ENCODE measurements around the gene PCDHB1. TPM values are rescaled to one million over a fixed set of nuclear protein-coding genes. Genes with fewer than 3 reads are reported as not detected.

Gene PCDHB1
- total RNA-seq (2021) = 0.09 to 0.13 TPM (median 0.11 TPM) in 3 replicates
- Bru-seq, nascent RNA = percentile 36 among the genes with signal in this experiment
- long read RNA-seq, experiment 1 = 0 reads
- long read RNA-seq, experiment 2 = 0 reads
- long read RNA-seq, experiment 3 = 0 reads

GRCh38 chr5:141050622-141051520 is at the start of gene PCDHB1:
TSS of gene PCDHB1 (plus strand) at chr5:141051374. CDS start at chr5:141051471, 97 bp downstream.
- POLR2A ChIA-PET = interaction anchor here (1.0 kb wide), 1 partner anchor 51 kb away, joined by 3 read pairs; no protein-coding TSS in a partner anchor
- DNase-seq (ENCODE audit: low spot score) = peak; percentile 26
- Mint-ChIP-seq H3K4me1 (peaks cover 13% of the 10 kb centered on the region), H3K27ac (peak within 1 kb of the TSS; percentile 73), H3K27me3 (ENCODE audit: low read depth) (peaks cover 45% of the 10 kb centered on the region), H3K9me3 (peaks cover 7% of the 10 kb centered on the region), H3K4me3 (peak within 1 kb of the TSS; percentile 82), H3K36me3 (no peaks in the 10 kb centered on the region)
- CTCF ChIA-PET = interaction anchor here (0.5 to 3.4 kb wide), 22 partner anchors 10 to 516 kb away, joined by 3 to 39 read pairs (median 6); partner anchors contain the start of genes PCDHA1, PCDHA10, PCDHA11 and PCDHA12
- TF ChIP-seq USF1 (CRISPR knock-in tag; IDR thresholded peaks at IDR 0.05) (0 out of 2 replicates have a peak, but pooled peaks have one; percentile 2), ETV6 (CRISPR knock-in tag; IDR thresholded peaks at IDR 0.05) (0 out of 2 replicates have a peak, but pooled peaks have one; percentile 21), HMGA2 (CRISPR knock-in tag; IDR thresholded peaks at IDR 0.05) (no peak), AFF4 (CRISPR knock-in tag; IDR thresholded peaks at IDR 0.05; ENCODE audit: borderline replicate concordance) (0 out of 2 replicates have a peak, but pooled peaks have one; percentile 36)
- peak; percentile 80 for ATAC-seq

- ChIA-PET CTCF (interaction anchor here (0.7 to 7.3 kb wide), 10 partner anchors 12 to 215 kb away, joined by 3 to 86 read pairs (median 6); partner anchors contain the start of genes PCDHA1, PCDHA10, PCDHAC1 and PCDHAC2), POLR2A (interaction anchor here (0.9 to 3.9 kb wide), 8 partner anchors 9 to 75 kb away, joined by 3 to 30 read pairs (median 4); partner anchors contain the start of genes PCDHAC1 and PCDHAC2)
- TF ChIP-seq TEAD1 (CRISPR knock-in tag; IDR thresholded peaks at IDR 0.05) = no peak
- 0 out of 2 replicates have a peak, but pooled peaks have one; percentile 10 for TF ChIP-seq USF1 (CRISPR knock-in tag; IDR thresholded peaks at IDR 0.05)
- Mint-ChIP-seq H3K36me3 (peaks cover 5% of the 10 kb centered on the region; the same call in 1 of the 2 replicates), H3K27me3 (ENCODE audit: low read depth) (no peaks in the 10 kb centered on the region), H3K9me3 (no peaks in the 10 kb centered on the region), H3K4me1 (peaks cover 65% of the 10 kb centered on the region), H3K4me3 (peak overlapping the region; percentile 85), H3K27ac (peak overlapping the region; percentile 99)
- DNase-seq (ENCODE audit: low spot score) (peak; percentile 45), ATAC-seq (peak; percentile 9; the same call in 1 of the 2 replicates)
Observed at GRCh38 chr5:141001446-141001843, 49.7 kb upstream of the PCDHB1 start.

- ChIA-PET CTCF (interaction anchor here (0.7 to 7.3 kb wide), 12 partner anchors 11 to 216 kb away, joined by 3 to 86 read pairs (median 4); partner anchors contain the start of genes PCDHA1, PCDHA10, PCDHA13 and PCDHAC1), POLR2A (interaction anchor here (0.6 to 3.9 kb wide), 11 partner anchors 10 to 1323 kb away, joined by 3 to 30 read pairs (median 4); partner anchors contain the start of genes PCDHAC1, PCDHAC2 and SPRY4)
- no peaks in the 10 kb centered on the region for H3K9me3 Mint-ChIP-seq
- H3K4me3 Mint-ChIP-seq = peak overlapping the region; percentile 85
- peaks cover 10% of the 10 kb centered on the region; the same call in 1 of the 2 replicates for H3K36me3 Mint-ChIP-seq
- peak; percentile 72 for ATAC-seq
- H3K27me3 Mint-ChIP-seq (ENCODE audit: low read depth) = no peaks in the 10 kb centered on the region
- H3K27ac Mint-ChIP-seq = peak overlapping the region; percentile 99
- peaks cover 70% of the 10 kb centered on the region for H3K4me1 Mint-ChIP-seq
- peak; percentile 87 for DNase-seq (ENCODE audit: low spot score)
- TF ChIP-seq KAT7 (CRISPR knock-in tag; IDR thresholded peaks at IDR 0.05; ENCODE audit: borderline replicate concordance) (no peak), JAZF1 (CRISPR knock-in tag; IDR thresholded peaks at IDR 0.05) (no peak), FOXP4 (CRISPR knock-in tag; IDR thresholded peaks at IDR 0.05) (peak; percentile 79; the same call in 1 of the 2 replicates), ZNF281 (CRISPR knock-in tag; IDR thresholded peaks at IDR 0.05) (peak; percentile 97), ZNF423 (CRISPR knock-in tag; IDR thresholded peaks at IDR 0.05) (no peak), NR3C1 (CRISPR knock-in tag; conservative IDR thresholded peaks at IDR 0.05; ENCODE audit: low read depth) (no peak), ZNF138 (CRISPR knock-in tag; conservative IDR thresholded peaks at IDR 0.05) (0 out of 2 replicates have a peak, but pooled peaks have one; percentile 18), FOXK1 (CRISPR knock-in tag; IDR thresholded peaks at IDR 0.05) (peak; percentile 68; the same call in 1 of the 2 replicates)
Observed at GRCh38 chr5:141001844-141002604, 49.1 kb upstream of the PCDHB1 start.
